Stimulated activated CD4-positive, alpha-beta T cell treated with anti-CD3 and anti-CD28 coated beads, Interleukin-4, amount 100 ng/mL, for 1 hour (primary cell): Measurements from ENCODE around the gene TRAFD1.

Experiments
- DNase-seq: peaks from one replicate; pipeline ENCODE4 v3.0.0-alpha.2; 2020

The TRAFD1 gene

GRCh38 chr12:112179916-112180315 lies 54.6 kb downstream of the TRAFD1 start:
- DNase-seq: no peak

GRCh38 chr12:112180422-112180821 lies 55.1 kb downstream of the TRAFD1 start:
- no peak for DNase-seq

- no peak for DNase-seq
Observed at GRCh38 chr12:112182499-112182898, 57.1 kb downstream of the TRAFD1 start.

- no peak for DNase-seq
Observed at GRCh38 chr12:112183141-112184021, 58.0 kb downstream of the TRAFD1 start.

GRCh38 chr12:112184056-112184887 lies 58.9 kb downstream of the TRAFD1 start:
- no peak for DNase-seq

- DNase-seq: no peak
Observed at GRCh38 chr12:112185093-112185923, 59.9 kb downstream of the TRAFD1 start.

GRCh38 chr12:112188130-112188830 lies 62.9 kb downstream of the TRAFD1 start:
- no peak for DNase-seq

- no peak for DNase-seq
Observed at GRCh38 chr12:112190231-112191025, 65.1 kb downstream of the TRAFD1 start.

- no peak for DNase-seq
Observed at GRCh38 chr12:112191201-112191600, 65.8 kb downstream of the TRAFD1 start.

- DNase-seq: no peak
Observed at GRCh38 chr12:112191840-112192321, 66.5 kb downstream of the TRAFD1 start.

- no peak for DNase-seq
Observed at GRCh38 chr12:112192475-112192874, 67.1 kb downstream of the TRAFD1 start.

- no peak for DNase-seq
Observed at GRCh38 chr12:112194601-112195247, 69.4 kb downstream of the TRAFD1 start.

- no peak for DNase-seq
Observed at GRCh38 chr12:112196196-112196875, 71.0 kb downstream of the TRAFD1 start.

- DNase-seq: peak; percentile 49
Observed at GRCh38 chr12:112198120-112198733, 72.9 kb downstream of the TRAFD1 start.

GRCh38 chr12:112199136-112199535 lies 73.8 kb downstream of the TRAFD1 start:
- no peak for DNase-seq
